Subcutaneous adipose tissue (tissue), 4 donors: ENCODE data around the gene DEPDC5. TPM values are rescaled to one million over a fixed set of nuclear protein-coding genes. Genes with fewer than 3 reads are reported as not detected.

ENCODE experiments used
- CTCF ChIP-seq: fragments of 450-650 bp; IDR thresholded peaks from one replicate; pipeline ENCODE4 v1.5.1; 2016; ENCODE audit warnings: low read depth, mild to moderate bottlenecking, control low read depth, antibody characterized with exemption, moderate library complexity
- total RNA-seq, 4 donors: library from RNA; depleted of rRNA; stranded (reverse); fragments of >200 nt; gene quantifications; one replicate each; pipeline ENCODE4 v1.1.0, GENCODE V29; 2016

Gene DEPDC5
- total RNA-seq, 4 donors from 2014 or later = 13.2 to 15.6 (median 15.0) TPM

- no peak for TF ChIP-seq CTCF
These were observed 161.8 kb downstream of the DEPDC5 start for GRCh38 chr22:31915586-31915985.

DNA sequence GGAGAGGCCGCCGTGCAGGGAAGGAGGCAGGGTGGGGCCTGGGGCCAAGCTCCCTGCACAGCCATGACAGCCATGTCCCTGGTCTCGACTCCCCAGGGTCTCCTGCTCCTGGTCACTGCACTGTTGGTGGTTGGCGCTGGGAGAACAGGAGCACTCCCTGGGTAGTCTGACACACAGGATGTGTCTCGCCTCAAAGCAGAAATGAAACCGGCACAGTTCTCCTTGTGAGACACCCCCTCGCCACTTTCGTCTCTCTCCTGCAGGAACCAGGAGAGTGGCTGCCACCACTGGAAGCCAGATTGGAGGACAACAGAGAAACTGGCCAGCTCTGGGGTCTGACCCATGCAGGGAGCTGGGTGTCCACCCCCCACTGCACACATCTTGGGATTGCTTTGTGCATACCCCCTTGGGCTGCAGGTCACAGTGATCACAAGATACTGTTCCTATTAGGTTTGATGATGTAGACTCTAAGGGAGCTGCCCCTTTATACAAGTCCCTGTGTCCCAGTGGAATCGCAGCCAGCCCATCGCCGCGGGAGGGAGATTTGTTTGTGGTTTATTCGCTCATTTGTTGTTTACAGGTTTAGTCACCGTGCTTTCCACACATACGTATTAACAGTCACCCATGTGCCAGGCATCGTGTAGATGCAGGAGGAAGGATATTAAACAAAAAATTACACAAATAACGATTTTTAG, 163.6 kb downstream of the DEPDC5 start:
- no peak for TF ChIP-seq CTCF

DNA sequence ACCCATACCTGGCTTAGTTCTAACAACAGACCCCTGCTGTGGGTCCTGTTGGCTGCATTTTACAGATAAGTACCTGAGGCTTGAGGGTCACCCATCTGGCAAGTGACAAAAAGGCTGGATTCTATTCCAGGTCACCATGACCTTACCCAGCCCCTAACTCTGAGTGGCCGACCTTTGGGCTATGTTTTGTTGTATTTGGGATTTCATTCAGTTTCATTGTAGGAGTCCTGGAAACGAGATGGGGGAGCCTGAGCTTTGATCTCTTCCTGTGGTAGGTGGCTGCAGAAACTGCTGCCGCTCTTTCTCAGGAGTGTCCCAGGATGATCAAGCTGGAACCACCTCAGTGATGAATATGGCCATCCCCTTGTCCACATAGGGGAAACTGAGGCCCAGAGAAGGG, 165.9 kb downstream of the DEPDC5 start:
- TF ChIP-seq CTCF = no peak

- TF ChIP-seq CTCF = no peak
These were observed 166.5 kb downstream of the DEPDC5 start for GRCh38 chr22:31920306-31920705.

DNA sequence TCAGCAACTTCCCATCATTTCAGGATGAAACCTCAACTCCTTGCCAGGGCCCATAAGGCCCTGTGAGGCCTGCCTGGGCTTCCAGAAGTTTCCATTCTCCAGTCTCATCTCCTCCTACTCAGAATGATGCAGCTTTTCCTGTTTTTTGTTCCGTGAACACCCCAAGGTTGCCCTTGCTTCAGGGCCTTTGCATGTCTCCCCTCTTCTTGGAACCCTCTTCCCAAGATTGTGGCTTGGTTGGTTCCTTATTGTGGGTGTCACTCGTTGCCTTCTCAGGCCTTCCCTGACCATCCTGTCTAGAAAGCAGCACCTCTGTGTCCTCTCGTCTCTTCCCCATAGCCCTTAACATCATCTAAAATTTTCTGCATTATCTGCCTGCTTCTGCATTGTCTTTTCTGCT, 167.3 kb downstream of the DEPDC5 start:
- no peak for TF ChIP-seq CTCF

DNA sequence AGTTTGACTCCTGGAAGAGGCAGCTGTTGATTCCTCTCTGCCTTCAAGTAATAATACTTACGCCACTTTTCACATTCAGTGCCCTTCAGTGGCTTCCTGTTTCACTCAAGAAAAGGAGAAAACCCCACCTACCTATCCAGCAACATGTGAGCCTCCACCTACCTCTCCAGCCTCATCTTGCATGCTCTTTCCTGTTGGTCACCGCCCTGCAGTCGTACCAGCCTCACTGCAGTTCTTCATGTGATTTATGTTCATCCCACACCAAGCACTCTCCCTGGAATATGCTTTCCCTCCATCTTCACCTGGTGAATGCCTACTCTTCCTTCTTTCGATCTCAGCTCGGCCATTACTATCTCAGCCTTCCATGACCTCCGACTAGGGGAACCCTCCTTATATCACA, 168.7 kb downstream of the DEPDC5 start:
- no peak for TF ChIP-seq CTCF

- no peak for TF ChIP-seq CTCF
These were observed 169.3 kb downstream of the DEPDC5 start for GRCh38 chr22:31923136-31923535.
